Hepatocyte (in vitro differentiated cells): ENCODE measurements around the gene KAT2B.

ENCODE experiments used
- EZH2phosphoT487 ChIP-seq: fragments of 200-600 bp; sonication (generic); IDR thresholded peaks from one replicate; pipeline ENCODE4 v1.6.1; 2018; ENCODE audit warnings: antibody characterized with exemption, mild to moderate bottlenecking, low read depth, moderate library complexity; ENCODE audit not compliant: unreplicated experiment, severe bottlenecking
- TF ChIP-seq, protein P1 (sequence below): fragments of 200-600 bp; sonication (generic); IDR thresholded peaks from 2 replicates; pipeline ENCODE4 v1.5.1; 2016; ENCODE audit warnings: antibody characterized with exemption, mild to moderate bottlenecking; ENCODE audit not compliant: poor library complexity

DNA sequence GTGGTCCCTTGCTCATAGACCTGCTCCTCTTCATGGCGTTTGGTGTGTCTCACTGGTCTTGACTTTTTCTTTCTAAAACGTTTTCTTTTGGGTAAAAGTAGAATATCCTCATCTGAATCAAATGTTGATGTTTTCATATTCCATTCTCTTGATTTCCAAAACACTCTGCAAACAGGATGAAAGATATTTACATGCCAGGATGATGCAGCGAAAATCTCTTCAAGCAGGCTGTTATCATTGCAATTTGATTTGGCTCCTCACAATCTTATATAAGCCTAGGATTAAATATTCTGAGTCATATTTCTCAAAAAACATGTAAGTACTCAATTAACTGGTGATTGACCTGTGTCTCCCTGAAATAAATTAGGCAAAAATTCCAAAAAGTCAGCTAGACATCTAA is 38.3 kb upstream of the KAT2B start:
- TF ChIP-seq, protein P1, sequence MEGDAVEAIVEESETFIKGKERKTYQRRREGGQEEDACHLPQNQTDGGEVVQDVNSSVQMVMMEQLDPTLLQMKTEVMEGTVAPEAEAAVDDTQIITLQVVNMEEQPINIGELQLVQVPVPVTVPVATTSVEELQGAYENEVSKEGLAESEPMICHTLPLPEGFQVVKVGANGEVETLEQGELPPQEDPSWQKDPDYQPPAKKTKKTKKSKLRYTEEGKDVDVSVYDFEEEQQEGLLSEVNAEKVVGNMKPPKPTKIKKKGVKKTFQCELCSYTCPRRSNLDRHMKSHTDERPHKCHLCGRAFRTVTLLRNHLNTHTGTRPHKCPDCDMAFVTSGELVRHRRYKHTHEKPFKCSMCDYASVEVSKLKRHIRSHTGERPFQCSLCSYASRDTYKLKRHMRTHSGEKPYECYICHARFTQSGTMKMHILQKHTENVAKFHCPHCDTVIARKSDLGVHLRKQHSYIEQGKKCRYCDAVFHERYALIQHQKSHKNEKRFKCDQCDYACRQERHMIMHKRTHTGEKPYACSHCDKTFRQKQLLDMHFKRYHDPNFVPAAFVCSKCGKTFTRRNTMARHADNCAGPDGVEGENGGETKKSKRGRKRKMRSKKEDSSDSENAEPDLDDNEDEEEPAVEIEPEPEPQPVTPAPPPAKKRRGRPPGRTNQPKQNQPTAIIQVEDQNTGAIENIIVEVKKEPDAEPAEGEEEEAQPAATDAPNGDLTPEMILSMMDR, result no peak
- no peak for TF ChIP-seq EZH2phosphoT487
